Ovary (tissue), 9 donors: Measurements from ENCODE around the gene NDUFB11. TPM values are rescaled to one million over a fixed set of nuclear protein-coding genes. Genes with fewer than 3 reads are reported as not detected.

Source experiments
- DNase-seq, 5 donors: peaks; one replicate each; pipeline ENCODE4 v3.0.0-alpha.2; 2019 to 2020
- H3K27ac ChIP-seq, 2 donors: fragments of 200-600 bp; one replicate each; pipeline versions ENCODE4 v1.5.1 to v1.8.0; 2019 to 2022
- H3K27me3 ChIP-seq: fragments of 200-600 bp; one replicate; pipeline ENCODE4 v1.8.0; 2022
- H3K36me3 ChIP-seq: fragments of 200-600 bp; sonication (generic); one replicate; pipeline ENCODE4 v1.5.1; 2019
- H3K4me1 ChIP-seq: one replicate; pipeline ENCODE4 v1.8.1; 2013; ENCODE audit warnings: mild to moderate bottlenecking, moderate library complexity; ENCODE audit not compliant: insufficient read depth
- H3K4me3 ChIP-seq: fragments of 200-600 bp; sonication (generic); one replicate; pipeline ENCODE4 v1.5.1; 2017
- H3K9me3 ChIP-seq, 2 donors: fragments of 200-600 bp in 1 of 2; sonication (generic) in 1 of 2; one replicate each; pipeline versions ENCODE4 v1.5.1 to v1.8.1; 2013 to 2019; ENCODE audit warnings: mild to moderate bottlenecking in 1 of 2, moderate library complexity in 1 of 2
- CTCF ChIP-seq, 3 donors: fragments of 450-650 bp in 2 of 3; fragments of 200-600 bp in 1 of 3; IDR thresholded peaks; one replicate each; pipeline versions ENCODE4 v1.5.1 to v1.8.0; 2016 to 2022; ENCODE audit warnings: antibody characterized with exemption in 3 of 3, mild to moderate bottlenecking in 1 of 3
- EP300 ChIP-seq: sonication (generic); formaldehyde crosslinking; IDR thresholded peaks from one replicate; pipeline ENCODE4 v1.6.1; 2017; ENCODE audit warnings: antibody characterized with exemption
- POLR2A ChIP-seq: fragments of 450-650 bp; IDR thresholded peaks from one replicate; pipeline ENCODE4 v1.6.1; 2017; ENCODE audit warnings: antibody characterized with exemption, mild to moderate bottlenecking, moderate library complexity
- WGBS, 3 donors: extraction: QIAGEN DNeasy Blood & Tissue Kit in 1 of 3; methylation state at CpG; one replicate each; pipeline versions ENCODE4 v1.1.5 to v1.1.7; 2013 to 2017; 5-methylcytosine and 5-hydroxymethylcytosine counted together
- intact Hi-C, 4 donors: fragments of 100-400 bp; cut with DNase I; formaldehyde crosslinking; loops; one replicate each; pipeline versions ENCODE4 v1.11.0 to v1.15.1; 2022 to 2023
- polyA plus RNA-seq, 2 donors: library from polyadenylated mRNA; stranded (reverse); fragments of 200-250 nt in 1 of 2; fragments of 350-450 nt in 1 of 2; fragmentation: Illumina TruSeq in 1 of 2; extraction: RNeasy Lipid Tissue Mini Kit (QIAGEN cat#74804) in 1 of 2; gene quantifications; one replicate each; pipeline ENCODE4 v1.2.3, GENCODE V29; 2013 to 2014
- total RNA-seq, 7 donors: library from RNA; depleted of rRNA in 2 of 7; stranded (reverse); fragments of >200 nt in 2 of 7; fragmentation: NEBNext Ultra II Directional in 3 of 7; extraction: Animal tissue kit (Norgen Biotek cat#: 25700) in 3 of 7; gene quantifications; one replicate each; pipeline versions ENCODE4 v1.1.0 to v1.2.4, GENCODE V29; 2016 to 2023
- donor health status: DM: no; HTN: no; CAD: no; lungs with moderate emphysema.
- donor health status: DM: no; HTN: no; CAD: no.
- donor health status: Bipolar disorder and iron deficiency.
- donor health status: DM: yes; HTN: yes; CAD: no.
- donor health status: DM: no; HTN: no; CAD: no.
- donor health status: DM: yes; HTN: yes; CAD: no.

NDUFB11 gene
- total and polyA plus RNA-seq, 9 donors = 33.9 to 82.0 (median 44.6) TPM

- TF ChIP-seq EP300 = no peak
- no peak for TF ChIP-seq POLR2A
- TF ChIP-seq CTCF (IDR thresholded peaks at IDR 0.05) = no peak
- Histone ChIP-seq H3K27me3 (no peaks in the 10 kb centered on the region), H3K36me3 (no peaks in the 10 kb centered on the region), H3K4me1 (no peaks in the 10 kb centered on the region), H3K4me3 (no peak overlapping the region), H3K27ac (no peak overlapping the region), H3K9me3 (no peaks in the 10 kb centered on the region)
- no peak for DNase-seq
- intact Hi-C loops = no loop called here
- WGBS, 3 donors = 92 to 94% (median 92%) methylated on average over 5 of the region's 5 CpGs
These were observed 14.3 kb upstream of the NDUFB11 start for GRCh38 chrX:47158781-47159180.

- Histone ChIP-seq H3K36me3 (no peaks in the 10 kb centered on the region), H3K27ac (no peak overlapping the region), H3K4me3 (no peak overlapping the region), H3K4me1 (no peaks in the 10 kb centered on the region), H3K27me3 (no peaks in the 10 kb centered on the region), H3K9me3 (no peaks in the 10 kb centered on the region)
- TF ChIP-seq POLR2A = no peak
- no peak for TF ChIP-seq CTCF (IDR thresholded peaks at IDR 0.05)
- TF ChIP-seq EP300 = no peak
- intact Hi-C loops = no loop called here
- no peak for DNase-seq
- WGBS, 3 donors = 89 to 94% (median 90%) methylated on average over 16 of the region's 16 CpGs
These were observed 13.6 kb upstream of the NDUFB11 start for GRCh38 chrX:47158131-47158530.

GRCh38 chrX:47156611-47157520 lies 12.4 kb upstream of the NDUFB11 start:
- intact Hi-C loops = no loop called here
- H3K4me3 ChIP-seq = no peak overlapping the region
- H3K9me3 ChIP-seq = no peaks in the 10 kb centered on the region
- H3K27me3 ChIP-seq = no peaks in the 10 kb centered on the region
- no peaks in the 10 kb centered on the region for H3K4me1 ChIP-seq
- WGBS, 3 donors = 90 to 93% (median 90%) methylated on average over 23 to 26 of the region's 26 CpGs
- H3K36me3 ChIP-seq = no peaks in the 10 kb centered on the region
- TF ChIP-seq EP300 (no peak), CTCF (IDR thresholded peaks at IDR 0.05) (no peak), POLR2A (no peak)
- H3K27ac ChIP-seq = no peak overlapping the region
- DNase-seq = no peak

GRCh38 chrX:47151435-47151834 lies 6.9 kb upstream of the NDUFB11 start:
- H3K27ac ChIP-seq = no peak overlapping the region
- no peak for TF ChIP-seq EP300
- no peak for TF ChIP-seq CTCF (IDR thresholded peaks at IDR 0.05)
- no peaks in the 10 kb centered on the region for H3K9me3 ChIP-seq
- no peak overlapping the region for H3K4me3 ChIP-seq
- intact Hi-C loops = no loop called here
- H3K36me3 ChIP-seq = no peaks in the 10 kb centered on the region
- no peaks in the 10 kb centered on the region for H3K27me3 ChIP-seq
- H3K4me1 ChIP-seq = peaks cover 12% of the 10 kb centered on the region
- DNase-seq = no peak
